Stimulated activated CD8-positive, alpha-beta memory T cell treated with anti-CD3 and anti-CD28 coated beads, Interleukin-15, amount 100 ng/mL, for 4 hours (primary cell): Measurements from ENCODE around the gene PLA2G4A.

Experiments
- DNase-seq, 2 donors: peaks; one replicate each; pipeline ENCODE4 v3.0.0-alpha.2; 2020; ENCODE audit warnings: low read depth in 2 of 2

PLA2G4A gene

GRCh38 chr1:186834399-186834958, 5.7 kb downstream of the PLA2G4A start:
- DNase-seq: no peak

GRCh38 chr1:186835448-186835847, 6.7 kb downstream of the PLA2G4A start:
- DNase-seq: no peak

- DNase-seq: no peak
These were observed 9.1 kb downstream of the PLA2G4A start for GRCh38 chr1:186837806-186838205.

- DNase-seq: no peak
These were observed 9.8 kb downstream of the PLA2G4A start for GRCh38 chr1:186838380-186839040.

GRCh38 chr1:186839041-186839400, 10.3 kb downstream of the PLA2G4A start:
- DNase-seq: no peak

- no peak for DNase-seq
These were observed 12.8 kb downstream of the PLA2G4A start for GRCh38 chr1:186841599-186841998.

GRCh38 chr1:186842547-186842946, 13.8 kb downstream of the PLA2G4A start:
- DNase-seq: no peak

GRCh38 chr1:186843226-186843625, 14.5 kb downstream of the PLA2G4A start:
- DNase-seq: no peak

- no peak for DNase-seq
These were observed 15.2 kb downstream of the PLA2G4A start for GRCh38 chr1:186843931-186844330.

GRCh38 chr1:186845576-186846210, 16.9 kb downstream of the PLA2G4A start:
- no peak for DNase-seq

- DNase-seq: no peak
These were observed 19.9 kb downstream of the PLA2G4A start for GRCh38 chr1:186848509-186849130.

- DNase-seq: no peak
These were observed 20.5 kb downstream of the PLA2G4A start for GRCh38 chr1:186849271-186849671.

- DNase-seq: no peak
These were observed 21.1 kb downstream of the PLA2G4A start for GRCh38 chr1:186849826-186850225.

GRCh38 chr1:186854102-186854501, 25.4 kb downstream of the PLA2G4A start:
- DNase-seq: no peak

GRCh38 chr1:186858923-186859322, 30.2 kb downstream of the PLA2G4A start:
- no peak for DNase-seq

GRCh38 chr1:186859995-186860394, 31.2 kb downstream of the PLA2G4A start:
- DNase-seq: no peak

- no peak for DNase-seq
These were observed 35.5 kb downstream of the PLA2G4A start for GRCh38 chr1:186864296-186864695.

- no peak for DNase-seq
These were observed 36.5 kb downstream of the PLA2G4A start for GRCh38 chr1:186865253-186865652.

- no peak for DNase-seq
These were observed 37.1 kb downstream of the PLA2G4A start for GRCh38 chr1:186865857-186866256.

- DNase-seq: no peak
These were observed 40.9 kb downstream of the PLA2G4A start for GRCh38 chr1:186869526-186870228.

GRCh38 chr1:186871784-186872183, 43.0 kb downstream of the PLA2G4A start:
- no peak for DNase-seq

GRCh38 chr1:186872291-186872690, 43.5 kb downstream of the PLA2G4A start:
- no peak for DNase-seq
